ENCODE data around the gene NINJ1.
"Not testable (repeated sequence)": the region's sequence is repeated elsewhere in the genome, so short reads cannot be mapped to it uniquely, and the experiment has no call there.

NINJ1 gene

DNA sequence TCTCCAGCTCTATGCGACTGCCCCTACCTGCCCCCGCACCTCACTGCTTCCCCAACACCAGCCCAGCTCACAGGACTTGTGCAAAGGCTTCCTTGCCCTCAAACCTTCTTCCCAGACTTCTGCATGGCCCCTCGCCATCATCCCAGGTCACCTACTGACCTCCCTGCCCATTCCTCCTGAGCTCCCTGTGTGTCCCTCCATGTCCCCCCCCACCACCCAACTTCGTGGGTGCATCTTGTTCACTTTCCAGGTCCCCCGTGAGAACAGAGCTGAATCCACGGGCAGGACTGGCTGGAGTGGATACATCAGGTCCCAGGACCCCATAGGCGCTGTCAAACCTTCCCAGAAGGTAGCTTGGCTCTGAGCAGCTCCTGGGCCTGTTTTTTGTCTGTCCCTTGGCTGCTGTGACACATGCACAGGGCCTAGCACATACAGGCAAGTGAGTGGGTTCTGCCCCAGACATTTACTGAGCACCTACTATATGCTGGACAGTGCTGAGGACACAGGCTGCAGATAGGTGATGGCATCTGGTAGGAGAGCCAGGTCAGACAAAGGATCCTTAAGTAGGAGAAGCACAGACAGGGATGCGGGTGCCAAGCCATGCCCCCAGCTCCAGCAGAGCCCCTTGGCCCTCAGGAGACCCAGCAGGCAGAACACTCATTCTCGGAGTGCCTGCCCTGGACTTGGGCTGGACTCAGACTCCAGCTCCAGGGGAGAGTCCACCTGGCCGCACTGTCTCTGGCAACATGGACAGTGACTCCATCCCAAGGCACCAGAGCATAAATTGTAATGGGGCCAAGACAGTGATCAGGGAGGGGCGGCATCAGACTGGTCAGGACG is 15.0 kb downstream of the NINJ1 start:
- DNase-seq (ENCODE audit: low spot score), result no peak

DNA sequence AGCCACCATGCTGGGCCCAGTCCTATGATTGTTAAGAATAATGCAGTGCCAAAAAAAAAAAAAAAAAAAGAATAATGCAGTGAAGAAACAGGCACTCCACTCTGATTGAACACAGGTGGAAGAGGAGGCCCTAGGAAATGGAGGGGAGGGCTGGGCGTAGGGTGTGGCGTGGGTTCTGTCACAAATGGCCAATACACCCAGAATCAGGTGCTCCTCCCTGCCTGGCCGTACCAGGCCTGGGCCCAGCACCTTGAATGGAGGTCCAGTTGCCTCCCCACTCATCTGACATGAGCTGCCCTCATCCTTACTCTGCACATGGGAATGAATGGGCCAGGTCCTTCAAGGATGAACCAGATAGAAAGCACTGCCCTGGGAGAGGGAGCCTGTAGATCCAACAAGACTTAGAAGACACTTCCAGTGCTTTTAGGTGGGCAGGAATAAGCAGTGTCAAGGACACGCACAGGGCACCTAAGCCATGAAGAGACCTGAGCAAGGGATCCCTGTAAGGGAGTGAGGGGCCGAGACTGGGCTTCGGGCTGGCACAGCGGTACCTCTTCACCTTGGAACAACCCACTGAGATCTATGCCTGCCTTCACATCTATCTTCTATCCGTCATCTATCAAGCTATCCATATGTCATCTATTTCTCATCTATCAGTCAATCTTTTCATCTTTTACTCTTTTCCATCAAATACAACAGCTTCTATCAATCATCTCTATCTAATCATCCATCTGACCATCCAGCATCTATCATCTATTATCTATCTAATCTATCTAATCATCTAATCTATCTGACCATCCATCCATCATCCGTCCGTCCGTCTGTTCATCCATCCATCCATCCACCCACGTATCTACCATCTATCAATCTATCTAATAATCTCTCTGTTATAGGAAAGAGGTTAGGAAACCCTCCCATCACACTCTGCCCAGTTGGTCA is 15.9 kb downstream of the NINJ1 start:
- DNase-seq (ENCODE audit: low spot score), result no peak

DNA sequence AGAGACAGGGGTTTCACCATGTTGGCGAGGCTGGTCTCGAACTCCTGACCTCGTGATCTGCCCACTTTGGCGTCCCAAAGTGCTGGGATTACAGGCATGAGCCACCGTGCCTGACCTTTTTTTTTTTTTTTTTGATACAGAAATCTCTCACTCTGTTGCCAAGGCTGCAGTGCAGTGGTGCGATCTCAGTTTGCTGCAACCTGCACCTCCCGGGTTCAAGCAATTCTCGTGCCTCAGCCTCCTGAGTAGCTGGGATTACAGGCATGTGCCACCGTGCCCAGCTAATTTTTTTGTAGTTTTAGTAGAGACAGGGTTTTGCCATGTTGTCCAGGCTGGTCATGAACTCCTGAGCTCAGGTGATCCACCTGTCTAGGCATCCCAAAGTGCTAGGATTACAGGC is 16.5 kb downstream of the NINJ1 start:
- DNase-seq (ENCODE audit: low spot score), result not testable (repeated sequence)

DNA sequence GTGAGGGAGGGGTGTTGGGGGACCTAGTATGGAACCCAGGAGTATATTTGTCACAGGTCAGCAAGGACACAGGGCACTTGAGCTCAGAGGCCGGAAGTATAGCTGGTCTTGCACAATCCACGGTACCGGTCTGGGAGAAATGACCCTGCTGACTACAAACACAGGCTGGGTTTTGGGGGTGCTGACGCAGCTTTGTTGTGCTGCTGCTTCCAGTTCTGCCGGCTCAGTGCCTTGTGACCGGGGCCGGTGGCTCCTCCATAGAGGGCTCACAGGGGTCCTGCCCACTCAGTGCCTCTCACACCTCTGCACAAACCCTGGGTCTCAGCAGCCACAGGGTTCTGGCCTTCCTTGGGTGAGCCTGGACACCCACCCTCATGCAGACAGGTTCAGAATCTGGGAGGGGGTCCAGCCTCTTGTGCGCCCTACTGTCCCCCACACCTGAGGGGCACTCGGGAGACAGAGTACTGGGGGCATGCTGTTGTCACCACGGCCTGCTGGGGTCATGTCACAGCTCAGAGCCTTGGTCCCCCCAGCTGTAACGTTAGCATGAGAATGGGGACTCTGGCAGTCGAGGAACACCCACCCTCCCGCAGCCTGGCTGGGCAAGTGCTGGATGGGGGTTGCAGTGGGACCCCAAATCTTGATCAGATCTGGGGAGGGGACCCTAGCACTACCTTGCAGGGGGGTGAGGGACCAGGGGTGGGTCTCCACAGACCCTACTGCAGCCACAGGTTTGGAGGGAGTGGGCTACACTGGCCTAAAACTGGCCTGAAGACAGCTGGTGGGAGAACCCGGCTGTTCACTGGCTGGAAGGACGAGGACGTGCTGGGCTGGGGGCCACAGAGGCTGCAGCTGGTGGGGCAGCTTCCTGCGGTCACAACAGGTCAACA is 17.7 kb downstream of the NINJ1 start:
- peak; percentile 51 for DNase-seq (ENCODE audit: low spot score)

DNA sequence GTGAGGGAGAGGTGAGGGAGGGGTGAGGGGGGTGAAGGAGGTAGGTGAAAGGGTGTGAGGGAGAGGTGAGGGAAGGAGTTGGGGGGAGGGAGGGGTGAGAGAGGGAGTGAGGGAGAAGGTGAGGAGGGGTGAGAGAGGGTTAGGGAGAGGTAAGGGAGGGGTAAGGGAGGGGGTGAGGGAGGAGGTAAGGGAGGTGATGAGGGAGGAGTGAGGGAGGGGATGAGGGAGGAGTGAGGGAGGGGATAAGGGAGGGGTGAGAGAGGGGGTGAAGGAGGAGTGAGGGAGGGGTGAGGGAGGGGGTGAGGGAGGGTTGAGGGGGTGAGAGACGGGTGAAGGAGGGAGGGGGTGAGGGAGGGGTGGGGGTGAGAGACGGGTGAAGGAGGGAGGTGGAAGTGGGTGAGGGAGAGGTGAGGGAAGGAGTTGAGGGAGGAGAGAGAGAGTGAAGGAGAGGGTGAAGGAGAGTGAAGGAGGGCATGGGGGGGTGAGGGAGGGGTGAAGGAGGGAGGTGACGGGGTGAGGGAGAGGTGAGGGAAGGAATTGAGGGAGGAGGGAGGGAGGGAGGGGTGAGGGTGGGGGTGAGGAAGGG is 18.5 kb downstream of the NINJ1 start:
- DNase-seq (ENCODE audit: low spot score), result no peak

DNA sequence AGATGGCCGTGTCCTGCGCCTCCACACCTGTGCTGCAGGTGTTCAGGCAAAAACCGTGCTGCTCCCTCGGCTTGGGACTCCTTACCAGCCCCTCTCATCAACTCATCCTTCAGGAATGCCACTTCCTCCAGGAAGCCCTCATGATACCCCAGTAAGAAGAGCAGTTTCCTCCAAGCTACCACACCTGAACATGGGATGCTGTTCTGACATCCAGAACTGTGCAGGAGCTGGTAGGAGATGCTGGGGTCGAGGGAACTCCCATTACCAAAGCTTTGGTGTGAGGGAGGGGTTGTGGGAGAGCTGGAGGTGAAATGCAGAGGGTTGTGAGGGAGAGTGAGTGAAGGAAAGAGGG is 19.1 kb downstream of the NINJ1 start:
- no peak for DNase-seq (ENCODE audit: low spot score)

DNA sequence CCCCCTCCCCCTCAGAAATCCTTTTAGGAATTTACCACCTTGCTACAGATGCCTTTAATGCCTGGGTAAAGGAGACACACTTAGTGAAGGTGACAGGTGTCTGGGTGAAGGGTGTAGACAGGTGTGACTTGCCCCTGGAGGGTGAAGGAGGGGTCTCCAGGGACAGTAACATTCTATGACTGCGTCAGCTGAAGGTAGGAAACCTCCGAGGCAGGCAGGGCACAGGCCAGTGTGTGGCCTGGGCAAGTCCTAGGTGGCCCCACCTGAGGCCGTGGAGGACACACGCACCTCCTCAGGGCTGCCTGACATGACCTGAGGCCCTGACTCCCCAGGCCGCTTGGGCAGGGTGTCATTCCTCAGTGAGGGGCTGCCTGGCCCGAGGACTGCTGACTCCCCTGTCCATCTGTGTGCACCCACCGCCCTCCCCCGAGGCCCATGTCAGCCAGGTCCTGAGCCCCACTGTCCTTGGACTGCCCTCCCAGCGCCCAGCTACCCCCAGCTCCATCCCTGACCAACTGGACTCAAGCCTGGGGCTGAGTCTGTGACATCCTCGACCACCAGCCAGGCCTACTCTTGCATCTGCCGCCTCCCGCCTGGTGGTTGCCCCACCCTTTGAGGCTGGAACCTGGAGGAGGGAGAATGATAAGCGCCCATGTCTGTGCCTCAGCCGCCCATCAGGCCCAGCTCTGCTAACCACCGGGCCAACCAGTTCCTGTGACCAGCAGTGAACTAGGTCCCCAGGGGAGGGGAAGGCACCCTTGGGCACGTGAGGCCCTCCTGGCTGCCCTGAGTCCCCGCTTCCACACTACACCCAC is 19.7 kb downstream of the NINJ1 start:
- DNase-seq (ENCODE audit: low spot score), result no peak

DNA sequence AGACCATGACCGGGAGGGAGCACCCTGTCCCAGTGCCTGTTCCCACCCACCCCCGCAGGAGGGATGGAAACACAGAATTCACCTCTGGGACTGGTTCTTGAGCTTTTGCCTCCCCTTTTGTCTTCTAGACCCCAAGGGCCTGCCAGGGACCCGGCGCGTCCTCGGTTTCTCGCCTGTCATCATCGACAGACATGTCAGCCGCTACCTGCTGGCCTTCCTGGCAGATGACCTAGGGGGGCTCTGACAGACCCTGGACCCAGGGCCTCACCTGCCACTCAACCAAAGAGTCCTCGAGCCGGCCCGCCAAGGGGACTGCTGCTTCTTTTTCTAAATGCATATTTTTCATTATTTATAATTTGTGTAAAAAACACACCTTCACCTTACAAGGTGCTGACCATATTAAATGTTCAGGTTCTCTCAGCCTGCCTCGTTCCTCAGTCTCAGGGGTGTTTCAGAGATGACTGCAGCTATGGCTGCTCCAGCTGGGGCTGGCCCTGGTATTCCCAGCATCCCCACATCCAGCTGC is 21.1 kb downstream of the NINJ1 start:
- no peak for DNase-seq (ENCODE audit: low spot score)

DNA sequence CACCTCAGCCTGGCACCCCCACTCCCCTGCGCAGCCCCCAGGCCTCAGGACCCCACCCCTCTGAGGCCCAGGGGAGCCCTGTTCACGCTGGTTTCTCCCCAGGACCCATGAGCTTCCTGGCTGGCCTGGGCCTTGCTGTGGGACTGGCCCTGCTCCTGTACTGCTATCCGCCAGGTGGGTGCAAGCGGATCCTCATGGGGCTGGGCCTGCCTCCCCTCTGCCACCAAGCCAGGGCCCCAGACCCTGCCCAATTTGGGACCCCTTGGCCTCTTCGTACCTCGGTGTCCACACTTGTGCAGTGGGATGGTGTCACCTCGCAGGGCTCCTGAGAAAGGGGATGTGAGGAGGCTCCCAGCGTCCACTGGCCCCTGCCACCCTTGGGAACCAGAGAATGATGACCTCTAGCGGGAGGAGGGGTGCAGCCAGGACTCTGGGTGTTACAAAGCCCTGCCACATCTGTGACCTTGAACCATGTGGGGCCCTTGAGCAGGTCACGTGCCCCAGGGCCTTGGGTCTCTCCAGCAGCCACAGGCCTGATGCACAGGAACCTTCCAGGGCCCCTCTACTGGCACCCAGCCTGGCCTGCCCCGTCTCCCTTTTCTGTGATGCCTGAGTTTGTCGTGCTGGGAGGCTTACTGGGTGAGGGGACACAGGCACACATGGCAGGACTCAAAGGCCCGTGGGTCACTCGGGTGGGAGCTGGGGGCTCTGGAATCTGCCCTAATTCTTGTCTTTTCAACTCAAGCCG is 21.8 kb downstream of the NINJ1 start:
- no peak for DNase-seq (ENCODE audit: low spot score)

DNA sequence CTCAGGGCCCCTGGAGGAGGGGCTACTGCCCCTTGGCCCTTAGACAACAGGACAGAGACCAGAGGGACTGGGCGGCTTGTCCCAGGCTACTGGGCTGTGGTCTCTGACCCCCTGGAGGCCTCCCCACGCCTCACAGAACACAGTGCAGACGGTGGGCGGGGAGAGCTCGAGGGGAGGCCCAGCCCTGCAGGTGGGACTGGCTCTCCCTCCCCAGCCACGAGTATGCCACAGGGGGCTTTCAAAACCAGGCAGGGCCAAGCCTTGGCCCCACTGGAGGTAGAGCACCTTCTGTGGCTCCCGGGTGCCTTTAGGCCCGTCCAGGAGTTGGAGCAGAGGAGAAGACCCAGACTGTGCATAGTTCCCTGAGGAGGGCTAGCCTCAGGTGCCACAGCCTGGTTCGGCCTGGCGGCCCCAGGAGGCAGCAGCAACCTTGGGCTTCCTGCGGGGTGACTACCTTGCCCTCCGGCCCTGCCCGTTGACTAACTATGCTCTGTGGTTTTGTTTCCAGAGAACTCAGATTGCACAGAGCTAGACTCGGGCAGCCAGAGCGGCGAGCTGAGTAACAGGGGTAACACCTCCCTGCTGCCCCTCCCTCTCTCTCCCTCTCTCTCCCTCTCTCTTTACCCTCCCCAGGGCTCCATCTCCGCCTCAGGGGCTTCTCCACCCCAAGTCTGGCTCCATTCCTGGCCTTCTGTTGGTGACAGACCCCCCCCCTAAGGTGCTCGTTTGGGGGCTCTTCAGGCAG is 22.5 kb downstream of the NINJ1 start:
- peak; percentile 54 for DNase-seq (ENCODE audit: low spot score)

DNA sequence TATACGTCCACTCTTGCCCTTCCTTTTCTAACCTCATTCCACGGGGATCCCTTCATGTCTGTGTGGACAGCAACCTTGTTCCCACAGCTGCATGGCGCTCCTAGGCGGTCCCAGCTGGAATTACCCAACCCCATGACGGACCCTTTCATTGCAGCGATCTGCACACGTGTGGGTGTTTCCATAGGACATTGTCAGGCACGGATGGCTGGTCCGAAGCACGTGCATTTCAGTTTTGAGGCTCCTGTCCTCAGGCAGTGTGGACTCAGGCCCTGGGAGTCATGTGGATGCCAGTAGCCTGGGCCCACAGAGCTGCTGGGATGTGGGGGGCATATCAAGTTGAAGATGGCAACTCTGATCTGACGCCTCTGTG is 23.1 kb downstream of the NINJ1 start:
- no peak for DNase-seq (ENCODE audit: low spot score)

DNA sequence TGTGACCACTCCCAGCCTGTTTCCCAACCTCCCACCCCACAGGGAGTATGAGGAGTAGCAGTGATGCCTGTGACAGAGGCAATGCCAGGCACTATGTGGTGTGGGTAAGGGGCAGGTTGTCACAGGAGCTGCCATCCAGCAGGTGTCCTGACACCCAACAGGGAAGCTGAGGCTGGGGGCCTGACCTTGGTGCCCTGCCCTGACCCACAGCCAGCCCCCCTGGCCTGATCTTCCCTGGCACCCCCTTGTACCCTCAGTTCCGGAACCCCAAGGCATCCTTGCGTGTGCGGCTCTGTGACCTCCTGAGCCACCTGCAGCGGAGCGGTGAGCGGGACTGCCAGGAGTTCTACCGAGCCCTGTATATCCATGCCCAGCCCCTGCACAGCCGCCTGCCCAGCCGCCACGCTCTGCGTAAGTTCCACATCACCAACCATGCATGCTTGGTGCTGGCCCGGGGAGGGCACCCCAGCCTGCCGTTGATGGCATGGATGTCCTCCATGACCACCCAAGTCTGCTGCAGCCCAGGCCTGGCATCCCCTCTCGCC is 23.7 kb downstream of the NINJ1 start:
- no peak for DNase-seq (ENCODE audit: low spot score)

DNA sequence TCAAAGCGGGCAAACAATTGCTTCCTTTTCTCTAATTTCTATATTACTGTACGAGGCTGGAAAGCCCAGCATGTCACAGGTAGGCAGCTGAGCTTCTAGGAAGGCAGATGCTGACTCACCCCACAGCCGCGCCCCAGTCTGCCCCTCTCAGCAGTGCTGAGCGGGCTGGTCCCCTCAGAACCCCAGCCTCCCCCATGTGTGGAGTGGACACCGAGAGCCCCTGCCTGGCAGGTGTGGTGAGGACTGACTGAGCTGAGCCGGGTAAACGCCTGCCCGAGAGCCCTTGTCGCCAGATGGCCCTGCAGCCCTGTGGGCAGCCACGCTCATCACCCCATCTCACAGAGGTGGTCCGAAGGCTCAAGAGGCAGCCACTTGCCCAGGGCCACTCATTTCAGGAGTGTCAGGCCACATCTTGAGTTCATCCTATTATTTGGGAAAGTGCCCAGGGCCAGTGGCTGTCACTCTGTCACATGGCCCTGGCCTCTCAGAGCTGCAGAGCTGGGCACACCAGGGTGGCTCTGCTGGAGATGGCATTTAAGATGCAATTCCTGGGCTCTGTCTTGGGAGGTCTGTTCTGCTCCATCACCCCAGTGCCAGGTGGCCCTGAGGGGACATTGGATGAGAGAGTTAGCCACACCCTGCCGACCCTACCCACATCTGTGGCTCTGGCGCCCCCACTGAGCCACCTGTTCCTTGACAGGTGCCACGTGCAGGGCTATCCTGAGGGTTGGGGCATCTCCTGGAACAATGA is 25.6 kb downstream of the NINJ1 start:
- DNase-seq (ENCODE audit: low spot score), result no peak

DNA sequence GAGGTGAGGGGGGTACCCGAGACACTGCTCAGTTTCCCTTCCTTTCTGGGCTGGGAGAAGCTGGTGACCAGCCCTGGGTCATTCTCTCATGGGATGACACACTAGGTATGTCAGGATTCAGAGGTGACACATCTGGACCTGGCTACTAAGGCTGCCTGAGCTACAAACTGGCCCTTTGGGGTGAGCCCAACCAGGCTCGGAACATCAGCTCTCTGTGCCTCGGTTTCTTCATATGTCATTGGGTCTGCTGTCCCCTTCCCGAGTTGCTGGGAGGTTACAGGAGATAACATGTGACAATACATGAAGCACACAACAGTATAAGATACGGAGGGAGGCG is 26.3 kb downstream of the NINJ1 start:
- no peak for DNase-seq (ENCODE audit: low spot score)

DNA sequence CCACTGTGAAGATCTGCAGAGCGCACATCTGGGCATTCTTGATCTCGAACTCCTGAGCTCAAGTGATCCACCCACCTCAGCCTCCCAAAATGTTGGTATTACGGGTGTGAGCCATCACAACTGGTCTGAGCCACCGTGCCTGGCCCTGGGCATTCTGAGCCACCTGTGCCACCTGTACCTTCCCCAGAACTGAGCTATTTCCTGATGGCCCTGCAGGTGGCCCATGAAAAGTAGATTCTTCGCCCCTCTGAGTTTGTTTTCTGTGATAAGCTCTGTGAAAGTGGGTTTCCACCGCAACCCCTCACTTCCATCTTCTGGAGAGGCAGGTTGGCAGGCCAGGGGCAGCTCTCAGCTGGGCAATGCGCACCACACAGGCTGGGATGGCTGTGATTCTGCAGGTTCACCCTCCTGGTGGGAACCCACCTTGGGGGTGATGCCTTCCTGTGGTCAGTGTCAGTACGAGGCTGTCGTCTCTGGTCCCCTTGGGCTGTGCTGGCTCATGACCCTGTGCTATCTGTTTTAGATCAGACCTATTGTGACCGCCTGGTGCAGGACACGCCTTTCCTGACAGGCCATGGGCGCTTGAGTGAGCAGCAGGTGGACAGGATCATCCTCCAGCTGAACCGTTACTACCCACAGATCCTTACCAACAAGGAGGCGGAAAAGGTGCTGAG is 26.8 kb downstream of the NINJ1 start:
- DNase-seq (ENCODE audit: low spot score), result no peak

DNA sequence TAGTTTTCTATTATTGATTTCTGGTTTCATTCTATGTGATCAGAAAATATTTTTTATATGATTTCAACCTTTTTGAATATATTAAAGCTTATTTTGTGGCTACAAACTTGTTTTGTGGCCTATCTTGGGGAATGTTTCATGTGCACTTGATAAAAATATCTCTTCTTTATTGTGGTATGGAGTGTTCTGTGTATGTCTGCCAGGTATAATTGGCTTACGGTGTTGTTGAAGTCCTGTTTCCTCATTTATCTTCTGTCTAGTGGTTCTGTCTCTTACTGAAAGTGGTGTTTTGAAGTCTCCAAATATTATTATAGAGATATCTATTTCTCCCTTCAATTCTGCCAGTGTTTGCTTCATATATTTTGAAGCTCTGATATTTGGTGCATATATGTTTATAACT is 28.4 kb downstream of the NINJ1 start:
- no peak for DNase-seq (ENCODE audit: low spot score)

DNA sequence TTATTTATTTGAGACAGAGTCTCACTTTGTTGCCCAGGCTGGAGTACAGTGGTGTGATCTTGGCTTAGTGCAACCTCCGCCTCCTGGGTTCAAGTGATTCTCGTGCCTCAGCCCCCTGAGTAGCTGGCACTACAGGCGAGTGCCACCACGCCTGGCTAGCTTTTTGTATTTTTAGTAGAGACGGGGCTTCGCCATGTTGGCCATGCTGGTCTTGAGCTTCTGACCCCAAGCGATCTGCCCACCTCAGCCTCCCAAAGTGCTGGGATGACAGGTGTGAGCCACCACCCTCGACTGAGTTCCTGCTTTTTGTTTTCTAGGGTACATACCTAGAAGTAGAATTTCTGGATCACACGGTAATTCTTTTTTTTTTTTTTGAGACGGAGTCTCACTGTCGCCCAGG is 33.0 kb downstream of the NINJ1 start:
- DNase-seq (ENCODE audit: low spot score), result not testable (repeated sequence)

DNA sequence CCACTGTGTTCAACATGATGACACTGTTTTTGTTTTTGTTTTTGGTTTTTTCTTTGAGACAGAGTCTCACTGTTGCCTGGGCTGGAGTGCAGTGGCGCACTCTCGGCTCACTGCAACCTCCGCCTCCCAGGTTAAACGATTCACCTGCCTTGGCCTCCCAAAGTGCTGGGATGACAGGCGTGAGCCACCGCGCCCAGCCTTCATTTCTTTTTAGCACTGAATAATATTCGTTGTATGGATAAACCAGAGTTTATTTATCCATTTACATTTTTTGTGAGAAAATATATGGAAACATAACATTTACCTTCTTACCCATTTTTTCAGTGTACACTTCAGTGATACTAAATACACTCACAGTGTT is 33.8 kb downstream of the NINJ1 start:
- DNase-seq (ENCODE audit: low spot score), result no peak
